A673 (cell line): ENCODE measurements around the gene PEPD. TPM values are rescaled to one million over a fixed set of nuclear protein-coding genes. Genes with fewer than 3 reads are reported as not detected.
A peak's percentile ranks its signal among the peaks of the same experiment; 100 is the strongest.

Experiments used
- BruUV-seq: library from RNA; stranded (reverse); fragments of 400-500 nt; replicated peaks from 2 replicates; lab custom pipeline; 2021; lab: Mats Ljungman, UMichigan
- CTCF ChIA-PET: fragments of 300-600 bp; sonication (Branson Sonifier 250); formaldehyde crosslinking; loops from one replicate; lab custom pipeline; 2022; ENCODE audit warnings: antibody characterized with exemption; lab: Charles Lee
- POLR2A ChIA-PET: fragments of 300-600 bp; sonication (Branson Sonifier 250); formaldehyde crosslinking; loops from one replicate; lab custom pipeline; 2022; ENCODE audit warnings: antibody characterized with exemption; ENCODE audit not compliant: low non-redundant PET; lab: Charles Lee
- DNase-seq: peaks from one replicate; pipeline ENCODE4 v3.0.0-alpha.2; 2015; ENCODE audit warnings: low spot score
- H3K27ac ChIP-seq: fragments of 200-600 bp; sonication (generic); 2 replicates; pipeline ENCODE4 v1.5.1; 2016; ENCODE audit warnings: mixed run types, low read depth, mild to moderate bottlenecking, mixed read lengths, antibody characterized with exemption, low read length; ENCODE audit not compliant: poor library complexity, severe bottlenecking
- H3K27me3 ChIP-seq: fragments of 200-600 bp; sonication (generic); replicated peaks from 2 replicates; pipeline ENCODE4 v1.6.1; 2017; ENCODE audit warnings: mixed run types, low read depth, mild to moderate bottlenecking, mixed read lengths, antibody characterized with exemption, low read length; ENCODE audit not compliant: insufficient read depth, poor library complexity
- H3K36me3 ChIP-seq: fragments of 200-600 bp; sonication (generic); 2 replicates; pipeline ENCODE4 v1.6.1; 2016; ENCODE audit warnings: mixed run types, mild to moderate bottlenecking, mixed read lengths, antibody characterized with exemption, low read length; ENCODE audit not compliant: insufficient read depth, poor library complexity, severe bottlenecking
- H3K4me1 ChIP-seq: fragments of 200-600 bp; sonication (generic); 2 replicates; pipeline ENCODE4 v1.6.1; 2017; ENCODE audit warnings: mixed run types, mild to moderate bottlenecking, mixed read lengths, antibody characterized with exemption, low read length; ENCODE audit not compliant: insufficient read depth, poor library complexity, severe bottlenecking
- H3K4me3 ChIP-seq: fragments of 200-600 bp; sonication (generic); 2 replicates; pipeline ENCODE4 v1.5.1; 2016; ENCODE audit warnings: low read depth, mixed run types, mild to moderate bottlenecking, mixed read lengths, low read length; ENCODE audit not compliant: poor library complexity, severe bottlenecking
- H3K9me3 ChIP-seq: fragments of 200-600 bp; sonication (generic); 2 replicates; pipeline ENCODE4 v1.6.1; 2016; ENCODE audit warnings: mixed run types, low read depth, mild to moderate bottlenecking, mixed read lengths, antibody characterized with exemption, low read length; ENCODE audit not compliant: poor library complexity, severe bottlenecking
- CTCF ChIP-seq: fragments of 300-800, 200-600 bp; sonication (generic); conservative IDR thresholded peaks from 2 replicates; pipeline ENCODE4 v1.5.1; 2017; ENCODE audit warnings: low read depth, mild to moderate bottlenecking, antibody characterized with exemption, low read length, moderate library complexity, mixed read lengths
- EZH2 ChIP-seq: fragments of 200-600 bp; sonication (generic); IDR thresholded peaks from 2 replicates; pipeline ENCODE4 v1.6.1; 2017; ENCODE audit warnings: borderline replicate concordance, low read depth, mild to moderate bottlenecking, mixed read lengths, antibody characterized with exemption, low read length; ENCODE audit not compliant: poor library complexity, severe bottlenecking
- intact Hi-C: fragments of 100-400 bp; cut with micrococcal nuclease; formaldehyde crosslinking; loops from one replicate; pipeline ENCODE4 v1.10.0; 2022; ENCODE audit not compliant: unreplicated experiment
- total RNA-seq: library from RNA; stranded (reverse); gene quantifications from 2 replicates; pipeline ENCODE4 v1.2.3, GENCODE V29; 2021

Gene PEPD
- total RNA-seq, 1 experiment from 2014 or later, result 82.2 TPM

DNA sequence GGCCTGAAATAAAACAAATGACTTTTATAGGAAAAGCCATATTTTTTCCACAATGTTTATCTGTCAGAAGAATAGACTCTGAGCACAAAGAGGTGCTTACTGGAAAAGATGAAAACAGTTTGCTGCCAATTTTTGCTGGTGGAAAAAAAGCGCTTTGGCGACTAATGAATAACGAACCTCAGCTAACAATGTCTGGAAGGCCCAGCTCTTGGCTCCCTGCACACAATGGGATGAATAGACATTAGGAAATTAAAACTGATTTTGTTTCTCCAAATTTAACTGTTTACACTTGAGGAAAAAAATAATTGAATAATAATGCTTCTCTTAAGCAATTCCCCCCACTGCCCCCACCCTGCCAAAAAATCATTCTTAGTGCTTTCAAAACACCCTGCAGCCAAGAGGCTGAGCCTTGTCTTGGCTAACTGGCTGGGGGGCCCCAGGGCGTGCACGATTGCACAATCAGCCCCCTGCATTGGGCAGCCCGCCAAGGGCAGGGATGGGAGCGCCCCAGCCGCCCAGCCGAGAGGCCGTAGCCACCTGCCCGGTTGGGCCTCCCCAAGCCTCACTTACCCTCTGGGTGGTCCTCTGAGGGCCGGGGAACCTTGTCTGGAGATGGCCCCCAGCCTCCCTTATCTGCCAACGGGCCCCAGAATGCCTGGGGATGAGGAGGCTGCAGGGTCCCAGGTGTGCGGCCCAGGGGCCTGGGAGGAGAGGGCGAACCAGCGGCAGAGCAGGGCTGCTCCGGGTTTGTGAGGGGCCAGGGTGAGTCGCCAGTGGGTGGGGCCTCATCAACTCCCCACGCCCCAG lies 131.3 kb downstream of the PEPD start:
- no peaks in the 10 kb centered on the region for H3K9me3 ChIP-seq
- ChIA-PET CTCF (interaction anchor here (0.5 kb wide), 1 partner anchor 135 kb away, joined by 4 read pairs; no protein-coding TSS in a partner anchor), POLR2A (no interaction called here)
- no peaks in the 10 kb centered on the region for H3K27me3 ChIP-seq
- peaks cover 13% of the 10 kb centered on the region for H3K4me1 ChIP-seq
- TF ChIP-seq EZH2 (no peak), CTCF (no peak)
- no peaks in the 10 kb centered on the region for H3K36me3 ChIP-seq
- DNase-seq, result no peak
- no peak overlapping the region for H3K4me3 ChIP-seq
- BruUV-seq, result no TSS peak
- no peak overlapping the region for H3K27ac ChIP-seq
- intact Hi-C loops, result no loop called here

DNA sequence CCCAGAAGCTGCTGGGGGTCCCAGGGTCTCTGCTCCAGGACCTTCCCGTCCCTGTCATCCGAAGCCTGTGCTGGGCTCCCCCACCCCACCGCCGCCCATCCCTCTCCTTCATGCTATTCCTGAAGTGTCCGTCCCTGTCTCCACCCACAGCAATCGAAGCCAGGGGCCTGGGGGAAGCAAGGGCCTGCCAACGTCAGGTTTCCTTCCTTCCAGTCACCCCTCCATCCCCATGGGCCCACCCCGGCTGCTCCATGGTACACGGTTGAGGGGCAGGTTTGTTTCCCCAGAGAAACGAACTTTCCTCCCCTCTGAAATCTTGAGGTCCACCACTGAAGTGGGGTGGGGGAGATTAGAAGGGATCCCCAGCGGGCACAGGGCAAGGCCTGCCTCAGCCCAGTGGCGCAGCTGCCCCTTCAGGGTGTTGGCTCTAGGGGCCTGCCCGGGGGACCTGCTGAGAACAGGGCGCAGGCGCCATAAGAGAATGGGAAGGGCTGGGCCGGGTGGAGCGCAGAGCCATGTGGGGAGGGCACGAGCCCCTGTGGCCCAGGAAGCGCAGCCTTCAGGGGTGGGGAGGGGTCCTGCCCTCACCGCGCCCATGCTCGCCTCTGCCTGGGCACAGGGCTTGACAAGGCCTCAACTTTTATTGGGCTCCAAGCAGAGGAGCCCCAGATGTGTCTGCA lies 132.0 kb downstream of the PEPD start:
- no TSS peak for BruUV-seq
- no peak for TF ChIP-seq EZH2
- no peak for TF ChIP-seq CTCF
- Histone ChIP-seq H3K4me3 (no peak overlapping the region), H3K36me3 (no peaks in the 10 kb centered on the region), H3K4me1 (peaks cover 13% of the 10 kb centered on the region), H3K27me3 (no peaks in the 10 kb centered on the region), H3K27ac (peak overlapping the region; percentile 40), H3K9me3 (no peaks in the 10 kb centered on the region)
- intact Hi-C loops, result no loop called here
- ChIA-PET POLR2A (no interaction called here), CTCF (no interaction called here)
- no peak for DNase-seq

DNA sequence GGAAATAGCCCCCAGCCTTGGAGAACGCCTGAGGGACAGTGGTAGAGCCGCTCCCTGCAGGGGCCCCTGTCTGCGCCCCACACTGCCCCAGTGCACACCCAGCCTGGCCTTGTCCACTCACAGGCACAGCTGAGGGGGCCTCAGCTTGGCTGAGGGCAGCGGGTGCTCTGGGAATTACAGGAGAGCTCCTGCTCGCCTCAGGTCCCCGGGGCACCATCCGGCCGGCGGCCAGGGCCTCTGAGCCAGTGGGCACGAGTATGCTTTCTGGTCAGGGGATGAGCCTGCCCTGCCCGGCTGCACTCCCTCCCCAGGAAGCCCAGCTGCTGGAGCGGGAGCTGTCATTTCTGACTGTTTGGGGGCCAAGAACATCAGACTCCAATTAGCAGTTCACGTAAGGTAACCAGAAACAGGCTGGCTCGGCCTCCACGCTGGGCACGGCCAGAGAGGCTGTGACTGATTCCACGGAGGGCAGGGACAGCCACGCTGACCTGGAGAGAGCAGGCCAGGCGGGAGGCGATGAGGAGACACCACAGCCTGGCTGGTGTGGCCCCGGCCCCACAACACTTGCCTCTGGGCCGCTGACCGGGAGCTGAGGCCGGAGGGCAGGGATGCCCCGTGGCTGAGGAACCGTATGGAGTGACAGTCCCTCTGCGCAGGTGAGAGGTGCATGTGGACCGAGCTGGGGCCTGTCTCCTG lies 132.7 kb downstream of the PEPD start:
- Histone ChIP-seq H3K27ac (no peak overlapping the region), H3K4me1 (peaks cover 13% of the 10 kb centered on the region), H3K36me3 (peaks cover 4% of the 10 kb centered on the region), H3K9me3 (no peaks in the 10 kb centered on the region), H3K4me3 (no peak overlapping the region), H3K27me3 (no peaks in the 10 kb centered on the region)
- no TSS peak for BruUV-seq
- ChIA-PET CTCF (no interaction called here), POLR2A (no interaction called here)
- TF ChIP-seq CTCF (no peak), EZH2 (no peak)
- intact Hi-C loops, result no loop called here
- no peak for DNase-seq
